M059J (cell line): ENCODE measurements around the gene BBS7. TPM values are rescaled to one million over a fixed set of nuclear protein-coding genes. Genes with fewer than 3 reads are reported as not detected.

Experiments used
- DNase-seq: peaks from one replicate; pipeline ENCODE4 v3.0.0-alpha.2; 2012; ENCODE audit warnings: low read depth
- total RNA-seq: library from RNA; depleted of rRNA; stranded (reverse); fragments of >200 nt; shearing (Covaris generic); gene quantifications from 2 replicates; pipeline ENCODE4 v1.2.3, GENCODE V29; 2014; rRNA removed

Gene BBS7
- total RNA-seq, 1 experiment from 2014 or later: 8.0 TPM

- DNase-seq: no peak
Observed at GRCh38 chr4:121790976-121791375, 79.3 kb downstream of the BBS7 start.

- DNase-seq: peak; percentile 80
Observed at GRCh38 chr4:121789960-121790829, 80.1 kb downstream of the BBS7 start.

- no peak for DNase-seq
Observed at GRCh38 chr4:121789455-121789854, 80.8 kb downstream of the BBS7 start.

GRCh38 chr4:121788896-121789295 is 81.4 kb downstream of the BBS7 start:
- no peak for DNase-seq

GRCh38 chr4:121786221-121786620 is 84.1 kb downstream of the BBS7 start:
- no peak for DNase-seq

GRCh38 chr4:121785479-121785878 is 84.8 kb downstream of the BBS7 start:
- no peak for DNase-seq

GRCh38 chr4:121784975-121785374 is 85.3 kb downstream of the BBS7 start:
- peak; percentile 91 for DNase-seq

GRCh38 chr4:121784401-121784800 is 85.9 kb downstream of the BBS7 start:
- no peak for DNase-seq

- DNase-seq: no peak
Observed at GRCh38 chr4:121783210-121783609, 87.1 kb downstream of the BBS7 start.

GRCh38 chr4:121778991-121779628 is 91.2 kb downstream of the BBS7 start:
- DNase-seq: no peak

- peak; percentile 76 for DNase-seq
Observed at GRCh38 chr4:121777625-121778024, 92.6 kb downstream of the BBS7 start.

GRCh38 chr4:121776610-121777401 is 93.5 kb downstream of the BBS7 start:
- no peak for DNase-seq

Other genes with a start within 250 kb of the BBS7 start
- 408 and 471 TPM in 2 replicates for gene ANXA5, start 173.5 kb downstream of the BBS7 start, total RNA-seq
- 1.3 and 1.4 TPM in 2 replicates for gene SMIM43, start 105.3 kb downstream of the BBS7 start, total RNA-seq
- gene EXOSC9, start 69.2 kb downstream of the BBS7 start, total RNA-seq: 45.7 and 47.6 TPM in 2 replicates
- gene CCNA2, start 46.6 kb downstream of the BBS7 start, total RNA-seq: 92.6 and 118 TPM in 2 replicates
- 1.6 and 2.9 TPM in 2 replicates for gene TRPC3, start 81.6 kb upstream of the BBS7 start, total RNA-seq